ENCODE results near the gene TIMM17A. TPM values are rescaled to one million over a fixed set of nuclear protein-coding genes. Genes with fewer than 3 reads are reported as not detected.
A peak's percentile ranks its signal among the peaks of the same experiment; 100 is the strongest.

TIMM17A gene
- total RNA-seq, 1 donor from 2014 or later, result 139 TPM

DNA sequence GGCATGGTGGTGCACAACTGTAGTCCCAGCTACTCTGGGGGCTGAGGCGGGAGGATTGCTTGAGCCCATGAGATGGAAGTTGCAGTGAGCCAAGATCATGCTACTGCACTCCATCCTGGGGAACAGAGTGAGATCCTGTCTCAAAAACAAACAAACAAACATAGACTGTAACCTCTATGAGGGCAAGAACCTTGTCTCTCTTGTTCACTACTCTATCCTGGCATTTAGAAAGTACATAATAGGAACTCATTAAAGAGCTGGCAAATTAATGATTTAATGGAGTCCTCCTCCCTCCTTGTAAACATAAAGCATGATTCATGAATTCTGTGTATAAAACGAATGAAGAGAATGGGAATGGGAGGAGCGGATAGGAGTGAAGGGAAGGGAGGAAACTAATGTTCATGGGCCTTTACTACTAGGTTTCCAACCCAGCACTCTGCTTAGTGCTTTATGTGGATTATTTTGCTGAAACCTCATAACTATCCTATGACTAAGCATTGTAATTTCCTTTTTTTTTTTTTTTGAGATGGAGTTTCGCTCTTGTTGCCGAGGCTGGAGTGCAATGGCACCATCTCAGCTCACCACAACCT lies 17.6 kb upstream of the TIMM17A start:
- Mint-ChIP-seq H3K4me1 (ENCODE audit: low read depth, unreplicated experiment) (peaks cover 18% of the 10 kb centered on the region), H3K27me3 (ENCODE audit: low read depth, unreplicated experiment) (peaks cover 3% of the 10 kb centered on the region), H3K9me3 (ENCODE audit: unreplicated experiment) (no peaks in the 10 kb centered on the region), H3K27ac (ENCODE audit: unreplicated experiment) (no peak overlapping the region), H3K36me3 (ENCODE audit: low read depth, unreplicated experiment) (peaks cover 10% of the 10 kb centered on the region), H3K4me3 (ENCODE audit: unreplicated experiment) (no peak overlapping the region)
- TF ChIP-seq, protein P1, sequence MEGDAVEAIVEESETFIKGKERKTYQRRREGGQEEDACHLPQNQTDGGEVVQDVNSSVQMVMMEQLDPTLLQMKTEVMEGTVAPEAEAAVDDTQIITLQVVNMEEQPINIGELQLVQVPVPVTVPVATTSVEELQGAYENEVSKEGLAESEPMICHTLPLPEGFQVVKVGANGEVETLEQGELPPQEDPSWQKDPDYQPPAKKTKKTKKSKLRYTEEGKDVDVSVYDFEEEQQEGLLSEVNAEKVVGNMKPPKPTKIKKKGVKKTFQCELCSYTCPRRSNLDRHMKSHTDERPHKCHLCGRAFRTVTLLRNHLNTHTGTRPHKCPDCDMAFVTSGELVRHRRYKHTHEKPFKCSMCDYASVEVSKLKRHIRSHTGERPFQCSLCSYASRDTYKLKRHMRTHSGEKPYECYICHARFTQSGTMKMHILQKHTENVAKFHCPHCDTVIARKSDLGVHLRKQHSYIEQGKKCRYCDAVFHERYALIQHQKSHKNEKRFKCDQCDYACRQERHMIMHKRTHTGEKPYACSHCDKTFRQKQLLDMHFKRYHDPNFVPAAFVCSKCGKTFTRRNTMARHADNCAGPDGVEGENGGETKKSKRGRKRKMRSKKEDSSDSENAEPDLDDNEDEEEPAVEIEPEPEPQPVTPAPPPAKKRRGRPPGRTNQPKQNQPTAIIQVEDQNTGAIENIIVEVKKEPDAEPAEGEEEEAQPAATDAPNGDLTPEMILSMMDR (IDR thresholded peaks at IDR 0.05; ENCODE audit: insufficient read depth, low read depth, low read length), result no peak
- no peak for TF ChIP-seq EZH2 (IDR thresholded peaks at IDR 0.05; ENCODE audit: insufficient read depth, low read length)
- no peak overlapping the region for H3K4me3 ChIP-seq (ENCODE audit: insufficient read depth, low read depth, low read length)
- no peaks in the 10 kb centered on the region for H3K79me2 ChIP-seq (ENCODE audit: insufficient read depth, low read length)
- H3K4me1 ChIP-seq (ENCODE audit: insufficient read depth, low read length), result peaks cover 7% of the 10 kb centered on the region
- no peaks in the 10 kb centered on the region for H3K9me3 ChIP-seq (ENCODE audit: insufficient read depth, low read depth, low read length)
- H4K20me1 ChIP-seq (ENCODE audit: insufficient read depth, low read length), result no peaks in the 10 kb centered on the region
- FAIRE-seq (peak; percentile 70), DNase-seq (ENCODE audit: low read depth) (peak; percentile 81)
- peak overlapping the region; percentile 20 for H3K4me2 ChIP-seq (ENCODE audit: low read length)
- H3K27ac ChIP-seq (ENCODE audit: low read depth, low read length), result no peak overlapping the region
- no peaks in the 10 kb centered on the region for H3K36me3 ChIP-seq (ENCODE audit: insufficient read depth, low read length)
- H2AFZ ChIP-seq (ENCODE audit: low read depth, low read length), result no peak overlapping the region
- no peak overlapping the region for H3K9ac ChIP-seq (ENCODE audit: low read length)
- H3K27me3 ChIP-seq (ENCODE audit: insufficient read depth, low read length), result no peaks in the 10 kb centered on the region

DNA sequence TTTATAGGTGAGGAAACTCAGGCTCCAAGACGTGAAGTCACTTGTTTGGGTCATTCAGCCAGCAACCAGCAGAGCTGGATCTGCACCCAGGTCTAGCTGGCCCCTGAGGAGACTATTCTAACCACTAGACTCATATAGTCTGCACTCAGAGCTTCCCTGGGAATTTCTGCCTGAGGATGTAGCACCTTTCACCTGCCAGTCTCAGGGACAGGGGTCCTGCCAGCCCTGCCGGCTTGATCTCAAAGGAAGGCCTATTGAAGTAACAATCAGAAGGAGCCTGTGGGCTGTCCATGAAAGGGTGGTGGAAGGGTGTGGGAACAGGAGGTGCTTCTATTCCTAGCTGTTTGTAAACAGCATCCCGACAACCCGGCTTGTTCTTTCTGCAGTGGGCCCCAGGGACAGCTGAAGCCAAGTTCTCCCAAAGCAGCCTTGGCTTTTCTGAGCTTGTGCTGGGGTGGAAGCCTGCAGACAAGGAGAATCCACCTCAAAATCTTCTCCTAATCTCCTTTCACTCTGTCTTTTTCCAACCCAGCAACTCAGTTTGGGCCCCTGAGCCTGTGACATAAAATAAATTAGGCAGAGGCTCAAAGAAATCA lies 16.8 kb upstream of the TIMM17A start:
- Mint-ChIP-seq H3K27ac (ENCODE audit: unreplicated experiment) (no peak overlapping the region), H3K36me3 (ENCODE audit: low read depth, unreplicated experiment) (peaks cover 11% of the 10 kb centered on the region), H3K27me3 (ENCODE audit: low read depth, unreplicated experiment) (peaks cover 3% of the 10 kb centered on the region), H3K9me3 (ENCODE audit: unreplicated experiment) (no peaks in the 10 kb centered on the region), H3K4me1 (ENCODE audit: low read depth, unreplicated experiment) (peaks cover 21% of the 10 kb centered on the region), H3K4me3 (ENCODE audit: unreplicated experiment) (no peak overlapping the region)
- Histone ChIP-seq H3K79me2 (ENCODE audit: insufficient read depth, low read length) (no peaks in the 10 kb centered on the region), H3K9me3 (ENCODE audit: insufficient read depth, low read depth, low read length) (no peaks in the 10 kb centered on the region), H3K4me2 (ENCODE audit: low read length) (no peak overlapping the region), H3K27me3 (ENCODE audit: insufficient read depth, low read length) (no peaks in the 10 kb centered on the region), H3K4me3 (ENCODE audit: insufficient read depth, low read depth, low read length) (no peak overlapping the region), H3K36me3 (ENCODE audit: insufficient read depth, low read length) (no peaks in the 10 kb centered on the region), H3K4me1 (ENCODE audit: insufficient read depth, low read length) (peaks cover 7% of the 10 kb centered on the region), H4K20me1 (ENCODE audit: insufficient read depth, low read length) (no peaks in the 10 kb centered on the region), H3K27ac (ENCODE audit: low read depth, low read length) (no peak overlapping the region), H3K9ac (ENCODE audit: low read length) (no peak overlapping the region), H2AFZ (ENCODE audit: low read depth, low read length) (no peak overlapping the region)
- TF ChIP-seq, protein P1 (IDR thresholded peaks at IDR 0.05; ENCODE audit: insufficient read depth, low read depth, low read length), result no peak
- no peak for TF ChIP-seq EZH2 (IDR thresholded peaks at IDR 0.05; ENCODE audit: insufficient read depth, low read length)
- no peak for FAIRE-seq
- DNase-seq (ENCODE audit: low read depth), result no peak

DNA sequence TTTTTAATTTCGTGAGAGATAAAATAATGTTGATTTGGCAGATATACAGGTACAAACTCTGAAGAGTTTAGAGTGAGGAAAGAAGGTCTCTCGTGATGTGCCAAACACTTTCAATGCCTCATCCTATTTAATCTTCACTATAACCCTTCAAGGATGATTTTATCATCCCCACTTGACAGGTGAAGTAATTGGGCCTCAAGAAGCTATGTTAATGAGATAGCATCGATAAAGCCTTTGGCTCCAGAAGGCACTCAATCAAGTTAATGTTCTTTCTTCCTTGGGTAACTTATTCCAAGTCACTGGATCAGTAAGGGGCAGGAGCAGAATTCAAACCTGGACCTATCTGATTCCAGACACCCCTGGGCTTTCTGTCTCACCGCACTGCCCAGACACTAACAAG lies 16.2 kb upstream of the TIMM17A start:
- no peak overlapping the region for H3K4me3 Mint-ChIP-seq (ENCODE audit: unreplicated experiment)
- H3K9me3 ChIP-seq (ENCODE audit: insufficient read depth, low read depth, low read length), result no peaks in the 10 kb centered on the region
- no peaks in the 10 kb centered on the region for H3K27me3 ChIP-seq (ENCODE audit: insufficient read depth, low read length)
- no peaks in the 10 kb centered on the region for H3K79me2 ChIP-seq (ENCODE audit: insufficient read depth, low read length)
- no peak overlapping the region for H3K27ac Mint-ChIP-seq (ENCODE audit: unreplicated experiment)
- DNase-seq (ENCODE audit: low read depth), result no peak
- H3K4me3 ChIP-seq (ENCODE audit: insufficient read depth, low read depth, low read length), result no peak overlapping the region
- no peak for FAIRE-seq
- no peaks in the 10 kb centered on the region for H4K20me1 ChIP-seq (ENCODE audit: insufficient read depth, low read length)
- no peaks in the 10 kb centered on the region for H3K36me3 ChIP-seq (ENCODE audit: insufficient read depth, low read length)
- TF ChIP-seq EZH2 (IDR thresholded peaks at IDR 0.05; ENCODE audit: insufficient read depth, low read length), result no peak
- TF ChIP-seq, protein P1 (IDR thresholded peaks at IDR 0.05; ENCODE audit: insufficient read depth, low read depth, low read length), result no peak
- H3K4me1 ChIP-seq (ENCODE audit: insufficient read depth, low read length), result peaks cover 2% of the 10 kb centered on the region
- no peak overlapping the region for H2AFZ ChIP-seq (ENCODE audit: low read depth, low read length)
- H3K4me1 Mint-ChIP-seq (ENCODE audit: low read depth, unreplicated experiment), result peaks cover 23% of the 10 kb centered on the region
- no peak overlapping the region for H3K4me2 ChIP-seq (ENCODE audit: low read length)
- H3K9ac ChIP-seq (ENCODE audit: low read length), result no peak overlapping the region
- no peaks in the 10 kb centered on the region for H3K9me3 Mint-ChIP-seq (ENCODE audit: unreplicated experiment)
- peaks cover 11% of the 10 kb centered on the region for H3K36me3 Mint-ChIP-seq (ENCODE audit: low read depth, unreplicated experiment)
- H3K27ac ChIP-seq (ENCODE audit: low read depth, low read length), result no peak overlapping the region
- peaks cover 3% of the 10 kb centered on the region for H3K27me3 Mint-ChIP-seq (ENCODE audit: low read depth, unreplicated experiment)
